HG03469 (cell line): ENCODE results near the gene SRP9.
"Not testable (repeated sequence)": the region's sequence is repeated elsewhere in the genome, so short reads cannot be mapped to it uniquely, and the experiment has no call there.

Experiments used
- ATAC-seq: cut with Tn5 transposase; IDR thresholded peaks from one replicate; pipeline ENCODE4 v1.9.1; 2021; ENCODE audit warnings: mild to moderate bottlenecking, moderate library complexity, moderate number of reproducible peaks; ENCODE audit not compliant: unreplicated experiment

Gene SRP9

GRCh38 chr1:225813214-225813964, 35.8 kb downstream of the SRP9 start:
- ATAC-seq = no peak

GRCh38 chr1:225814381-225814780, 36.8 kb downstream of the SRP9 start:
- no peak for ATAC-seq

- ATAC-seq = not testable (repeated sequence)
Measured at GRCh38 chr1:225815090-225815489, 37.5 kb downstream of the SRP9 start.

GRCh38 chr1:225815526-225816178, 38.0 kb downstream of the SRP9 start:
- ATAC-seq = no peak

GRCh38 chr1:225816643-225817538, 39.3 kb downstream of the SRP9 start:
- no peak for ATAC-seq

GRCh38 chr1:225817611-225818061, 40.0 kb downstream of the SRP9 start:
- ATAC-seq = no peak

GRCh38 chr1:225818229-225818628, 40.6 kb downstream of the SRP9 start:
- ATAC-seq = no peak

- ATAC-seq = no peak
Measured at GRCh38 chr1:225819346-225820192, 41.9 kb downstream of the SRP9 start.

GRCh38 chr1:225820522-225821120, 43.0 kb downstream of the SRP9 start:
- ATAC-seq = no peak

GRCh38 chr1:225822655-225823403, 45.2 kb downstream of the SRP9 start:
- ATAC-seq = no peak

GRCh38 chr1:225823811-225824261, 46.2 kb downstream of the SRP9 start:
- ATAC-seq = no peak

- ATAC-seq = no peak
Measured at GRCh38 chr1:225824533-225824941, 46.9 kb downstream of the SRP9 start.

- ATAC-seq = no peak
Measured at GRCh38 chr1:225825078-225825477, 47.5 kb downstream of the SRP9 start.

- ATAC-seq = no peak
Measured at GRCh38 chr1:225825607-225826007, 48.0 kb downstream of the SRP9 start.

GRCh38 chr1:225827076-225827475, 49.5 kb downstream of the SRP9 start:
- no peak for ATAC-seq

GRCh38 chr1:225828706-225829345, 51.2 kb downstream of the SRP9 start:
- ATAC-seq = no peak

- ATAC-seq = no peak
Measured at GRCh38 chr1:225830841-225831240, 53.2 kb downstream of the SRP9 start.

GRCh38 chr1:225834417-225835329, 57.0 kb downstream of the SRP9 start:
- ATAC-seq = no peak
